Liver (tissue), 9 donors: ENCODE data around the gene RUNX1. TPM values are rescaled to one million over a fixed set of nuclear protein-coding genes. Genes with fewer than 3 reads are reported as not detected.

Experiments used
- DNase-seq: peaks from one replicate; pipeline ENCODE4 v3.0.0-alpha.2; 2017; ENCODE audit warnings: low spot score
- H3K27ac ChIP-seq, 2 donors: one replicate each; pipeline ENCODE4 v1.7.0; 2013; ENCODE audit warnings: inconsistent platforms in 2 of 2, low read length in 2 of 2, control low read depth in 1 of 2, low read depth in 1 of 2, mild to moderate bottlenecking in 1 of 2
- H3K27me3 ChIP-seq, 4 donors: one replicate each; pipeline versions ENCODE4 v1.6.1 to v1.7.0; 2013; ENCODE audit warnings: low read length in 3 of 4, inconsistent platforms in 1 of 4, mild to moderate bottlenecking in 1 of 4, moderate library complexity in 1 of 4; ENCODE audit not compliant: control insufficient read depth in 4 of 4, insufficient read depth in 4 of 4
- H3K36me3 ChIP-seq, 4 donors: one replicate each; pipeline versions ENCODE4 v1.6.1 to v1.7.0; 2013; ENCODE audit warnings: low read length in 3 of 4, mild to moderate bottlenecking in 3 of 4, low read depth in 1 of 4, moderate library complexity in 1 of 4; ENCODE audit not compliant: control insufficient read depth in 4 of 4, insufficient read depth in 3 of 4
- H3K4me1 ChIP-seq, 4 donors: one replicate each; pipeline versions ENCODE4 v1.6.1 to v1.7.0; 2013; ENCODE audit warnings: low read length in 3 of 4, mild to moderate bottlenecking in 3 of 4, moderate library complexity in 1 of 4; ENCODE audit not compliant: control insufficient read depth in 4 of 4, insufficient read depth in 4 of 4
- H3K4me3 ChIP-seq, 3 donors: one replicate each; pipeline versions ENCODE4 v1.6.1 to v1.7.0; 2013; ENCODE audit warnings: low read length in 3 of 3, control low read depth in 1 of 3, low read depth in 1 of 3, mild to moderate bottlenecking in 1 of 3
- H3K9ac ChIP-seq, 2 donors: one replicate each; pipeline ENCODE4 v1.7.0; 2013; ENCODE audit warnings: low read length in 2 of 2, mild to moderate bottlenecking in 2 of 2, moderate library complexity in 2 of 2, control low read depth in 1 of 2, low read depth in 1 of 2
- H3K9me3 ChIP-seq, 4 donors: one replicate each; pipeline versions ENCODE4 v1.6.1 to v1.7.0; 2013; ENCODE audit warnings: low read length in 3 of 4; ENCODE audit not compliant: control insufficient read depth in 4 of 4
- ATF3 ChIP-seq: IDR thresholded peaks from 2 replicates; pipeline ENCODE4 v1.6.1; 2016; ENCODE audit warnings: antibody characterized with exemption
- FOXA1 ChIP-seq: IDR thresholded peaks from 2 replicates; pipeline ENCODE4 v1.6.1; 2016; ENCODE audit warnings: antibody characterized with exemption
- GABPA ChIP-seq, 2 donors: IDR thresholded peaks in 1 of 2; conservative IDR thresholded peaks in 1 of 2; 2 replicates each; pipeline ENCODE4 v1.6.1; 2016; ENCODE audit warnings: antibody characterized with exemption in 2 of 2, mild to moderate bottlenecking in 1 of 2, moderate library complexity in 1 of 2
- HNF4A ChIP-seq, 2 donors: conservative IDR thresholded peaks; 2 replicates each; pipeline ENCODE4 v1.6.1; 2016; ENCODE audit warnings: antibody characterized with exemption in 2 of 2, mild to moderate bottlenecking in 2 of 2
- HNF4G ChIP-seq: IDR thresholded peaks from 2 replicates; pipeline ENCODE4 v1.6.1; 2016; ENCODE audit warnings: antibody characterized with exemption
- JUND ChIP-seq, 2 donors: IDR thresholded peaks; 2 replicates each; pipeline ENCODE4 v1.6.1; 2016; ENCODE audit warnings: antibody characterized with exemption in 2 of 2
- MAX ChIP-seq: IDR thresholded peaks from 2 replicates; pipeline ENCODE4 v1.6.1; 2016; ENCODE audit warnings: antibody characterized with exemption
- REST ChIP-seq: IDR thresholded peaks from 2 replicates; pipeline ENCODE4 v1.6.1; 2016; ENCODE audit warnings: antibody characterized with exemption, mild to moderate bottlenecking
- TAF1 ChIP-seq: conservative IDR thresholded peaks from 2 replicates; pipeline ENCODE4 v1.6.1; 2016; ENCODE audit warnings: antibody characterized with exemption, mild to moderate bottlenecking
- YY1 ChIP-seq: IDR thresholded peaks from 2 replicates; pipeline ENCODE4 v1.6.1; 2016; ENCODE audit warnings: antibody characterized with exemption, mild to moderate bottlenecking
- WGBS: extraction: QIAGEN DNeasy Blood & Tissue Kit; methylation state at CpG from one replicate; pipeline ENCODE4 v1.1.7; 2013; 5-methylcytosine and 5-hydroxymethylcytosine counted together
- polyA plus RNA-seq, 2 donors: library from polyadenylated mRNA; stranded (reverse) in 1 of 2; unstranded in 1 of 2; fragments of 200-250 nt in 1 of 2; fragments of >200 nt in 1 of 2; fragmentation: Nextera tagmentation in 1 of 2; extraction: Ambion mirVana in 1 of 2; gene quantifications; one replicate each; pipeline versions ENCODE4 v1.2.1 to v1.2.3, GENCODE V29; 2013 to 2015
- total RNA-seq, 2 donors: library from RNA; depleted of rRNA; stranded (reverse); fragments of >200 nt; gene quantifications; one replicate each; pipeline ENCODE4 v1.2.3, GENCODE V29; 2014
- donor health status: healthy.
- donor health status: healthy.
- donor health status: healthy.
- donor health status: healthy.
- donor health status: healthy.

The RUNX1 gene
- total and polyA plus RNA-seq, 4 donors: 0.98 to 7.2 (median 3.1) TPM

GRCh38 chr21:34962586-34963222 is 86.4 kb downstream of the RUNX1 start:
- Histone ChIP-seq H3K27me3 (no peaks in the 10 kb centered on the region), H3K4me1 (no peaks in the 10 kb centered on the region), H3K9ac (no peak overlapping the region), H3K36me3 (no peaks in the 10 kb centered on the region), H3K27ac (no peak overlapping the region), H3K9me3 (no peaks in the 10 kb centered on the region), H3K4me3 (no peak overlapping the region)
- DNase-seq: no peak
- no peak for TF ChIP-seq MAX
- no peak for TF ChIP-seq HNF4G
- no peak for TF ChIP-seq GABPA (IDR thresholded peaks at IDR 0.05 in 1 of 2, conservative IDR thresholded peaks at IDR 0.05 in 1 of 2)
- WGBS: 86% methylated on average over 16 of the region's 16 CpGs

DNA sequence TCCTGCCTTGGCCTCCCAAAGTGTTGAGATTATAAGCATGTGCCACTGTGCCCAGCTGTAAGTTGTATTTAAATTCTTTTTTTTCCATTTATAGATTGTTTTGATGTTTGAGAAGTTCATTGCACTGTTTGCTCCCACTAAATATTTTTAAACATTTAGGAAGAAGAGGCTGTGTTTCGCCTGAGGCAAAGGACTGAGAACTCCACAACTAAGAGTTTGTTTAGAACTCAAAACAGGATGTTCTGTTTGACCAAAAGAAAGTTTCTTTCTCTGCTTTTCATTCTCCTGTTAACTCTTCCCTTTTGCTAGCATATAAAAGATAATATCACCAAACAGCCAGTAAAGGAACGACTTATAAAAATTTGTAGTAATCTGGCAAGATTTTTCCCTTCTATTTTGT is 87.0 kb downstream of the RUNX1 start:
- 69% methylated on average over 2 of the region's 2 CpGs for WGBS
- Histone ChIP-seq H3K9ac (no peak overlapping the region), H3K4me3 (no peak overlapping the region), H3K4me1 (no peaks in the 10 kb centered on the region), H3K27ac (no peak overlapping the region), H3K9me3 (no peaks in the 10 kb centered on the region), H3K27me3 (no peaks in the 10 kb centered on the region), H3K36me3 (no peaks in the 10 kb centered on the region)
- DNase-seq: no peak
- no peak for TF ChIP-seq REST
- TF ChIP-seq TAF1: no peak

- Histone ChIP-seq H3K4me3 (no peak overlapping the region), H3K4me1 (no peaks in the 10 kb centered on the region), H3K9me3 (no peaks in the 10 kb centered on the region), H3K9ac (no peak overlapping the region), H3K36me3 (no peaks in the 10 kb centered on the region), H3K27ac (no peak overlapping the region), H3K27me3 (no peaks in the 10 kb centered on the region)
- TF ChIP-seq GABPA (IDR thresholded peaks at IDR 0.05 in 1 of 2, conservative IDR thresholded peaks at IDR 0.05 in 1 of 2) (no peak), HNF4A (conservative IDR thresholded peaks at IDR 0.05) (no peak), ATF3 (no peak), JUND (IDR thresholded peaks at IDR 0.05) (no peak), TAF1 (no peak), FOXA1 (no peak), YY1 (no peak)
- WGBS: 74% methylated on average over 2 of the region's 2 CpGs
- DNase-seq: no peak
Observed at GRCh38 chr21:34960687-34961086, 88.4 kb downstream of the RUNX1 start.
